Colonic mucosa (tissue), 4 donors: ENCODE results near the gene GTPBP4. TPM values are rescaled to one million over a fixed set of nuclear protein-coding genes. Genes with fewer than 3 reads are reported as not detected.

ENCODE experiments used
- DNase-seq: peaks from one replicate; pipeline ENCODE4 v3.0.0-alpha.2; 2020
- H3K27ac ChIP-seq: fragments of 200-600 bp; one replicate; pipeline ENCODE4 v1.8.0; 2021
- H3K27me3 ChIP-seq: fragments of 200-600 bp; one replicate; pipeline ENCODE4 v1.8.0; 2021
- H3K36me3 ChIP-seq: fragments of 200-600 bp; one replicate; pipeline ENCODE4 v1.8.0; 2021
- H3K4me1 ChIP-seq: fragments of 200-600 bp; one replicate; pipeline ENCODE4 v1.8.0; 2021; ENCODE audit warnings: mild to moderate bottlenecking
- H3K4me3 ChIP-seq: fragments of 200-600 bp; one replicate; pipeline ENCODE4 v1.8.0; 2021
- H3K9ac ChIP-seq, 2 donors: one replicate each; pipeline ENCODE4 v1.7.0; 2013; ENCODE audit warnings: control low read depth in 2 of 2, low read depth in 2 of 2, low read length in 2 of 2
- H3K9me3 ChIP-seq: fragments of 200-600 bp; one replicate; pipeline ENCODE4 v1.8.0; 2021
- intact Hi-C: fragments of 100-400 bp; cut with DNase I; formaldehyde crosslinking; loops from one replicate; pipeline ENCODE4 v1.14.1; 2022
- total RNA-seq, 2 donors: library from RNA; stranded (reverse); fragmentation: NEBNext Ultra II Directional in 1 of 2; extraction: Animal tissue kit (Norgen Biotek cat#: 25700) in 1 of 2; gene quantifications; one replicate each; pipeline ENCODE4 v1.2.1, GENCODE V29; 2021
- TF ChIP-seq, protein P1 (sequence below): fragments of 200-600 bp; IDR thresholded peaks from one replicate; pipeline ENCODE4 v1.8.0; 2022; ENCODE audit warnings: antibody characterized with exemption, mild to moderate bottlenecking
- donor health status: healthy.
- donor health status: DM: no; HTN: no; CAD: no.
- donor health status: DM: no; HTN: no; CAD: no.

GTPBP4 gene
- total RNA-seq, 2 donors from 2014 or later, result 22.4 to 43.6 TPM

GRCh38 chr10:1054684-1055083 is 66.5 kb downstream of the GTPBP4 start:
- Histone ChIP-seq H3K9ac (peak overlapping the region in 1 of 2 donors; percentile 10), H3K4me1 (peaks cover 17% of the 10 kb centered on the region), H3K36me3 (no peaks in the 10 kb centered on the region), H3K4me3 (no peak overlapping the region), H3K9me3 (no peaks in the 10 kb centered on the region), H3K27ac (no peak overlapping the region), H3K27me3 (no peaks in the 10 kb centered on the region)
- TF ChIP-seq, protein P1, sequence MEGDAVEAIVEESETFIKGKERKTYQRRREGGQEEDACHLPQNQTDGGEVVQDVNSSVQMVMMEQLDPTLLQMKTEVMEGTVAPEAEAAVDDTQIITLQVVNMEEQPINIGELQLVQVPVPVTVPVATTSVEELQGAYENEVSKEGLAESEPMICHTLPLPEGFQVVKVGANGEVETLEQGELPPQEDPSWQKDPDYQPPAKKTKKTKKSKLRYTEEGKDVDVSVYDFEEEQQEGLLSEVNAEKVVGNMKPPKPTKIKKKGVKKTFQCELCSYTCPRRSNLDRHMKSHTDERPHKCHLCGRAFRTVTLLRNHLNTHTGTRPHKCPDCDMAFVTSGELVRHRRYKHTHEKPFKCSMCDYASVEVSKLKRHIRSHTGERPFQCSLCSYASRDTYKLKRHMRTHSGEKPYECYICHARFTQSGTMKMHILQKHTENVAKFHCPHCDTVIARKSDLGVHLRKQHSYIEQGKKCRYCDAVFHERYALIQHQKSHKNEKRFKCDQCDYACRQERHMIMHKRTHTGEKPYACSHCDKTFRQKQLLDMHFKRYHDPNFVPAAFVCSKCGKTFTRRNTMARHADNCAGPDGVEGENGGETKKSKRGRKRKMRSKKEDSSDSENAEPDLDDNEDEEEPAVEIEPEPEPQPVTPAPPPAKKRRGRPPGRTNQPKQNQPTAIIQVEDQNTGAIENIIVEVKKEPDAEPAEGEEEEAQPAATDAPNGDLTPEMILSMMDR, result no peak
- no peak for DNase-seq
- intact Hi-C loops, result loop anchor here (10.0 kb wide), 1 partner anchor 120 kb away; the partner anchor contains the start of gene LARP4B

DNA sequence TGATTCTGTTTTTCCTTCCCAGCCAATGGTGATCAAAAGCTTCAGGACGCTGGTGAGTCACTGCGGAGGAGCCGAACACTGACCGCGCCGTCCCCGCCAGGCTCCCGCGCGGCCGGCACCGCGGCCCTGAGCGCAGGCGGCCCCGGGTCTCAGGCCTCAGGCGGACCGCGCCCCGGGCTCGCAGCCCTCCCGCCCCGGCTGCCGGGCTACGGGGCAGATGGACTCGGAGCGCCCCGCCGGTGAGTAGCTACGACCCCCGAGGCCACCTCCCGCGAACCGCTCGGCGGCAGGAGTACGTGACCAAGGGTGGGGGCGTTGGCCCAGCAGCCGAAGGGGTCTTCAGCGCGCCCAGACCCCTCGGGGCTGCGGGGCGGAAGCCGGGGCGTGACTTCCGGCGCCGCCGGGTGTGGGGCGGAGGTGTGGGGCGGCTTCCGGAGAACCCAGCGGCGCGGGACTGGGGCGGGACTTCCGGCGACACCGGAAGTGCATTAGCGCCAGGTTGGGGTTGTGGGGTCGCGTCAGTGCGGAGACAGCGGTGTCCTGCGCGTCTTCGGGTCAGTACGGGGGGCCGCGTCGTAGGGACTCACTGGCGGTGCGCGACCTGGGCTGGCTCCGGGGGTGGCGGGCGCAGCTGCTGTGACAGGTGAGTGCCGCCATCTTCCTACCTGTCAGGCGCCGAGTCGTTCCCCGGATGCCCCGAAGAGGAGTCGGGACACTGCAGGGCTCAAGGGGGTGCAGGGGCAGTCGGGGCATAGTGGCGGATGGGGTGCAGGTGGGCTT is 68.3 kb downstream of the GTPBP4 start, which contains the start of gene WDR37:
WDR37 (plus strand) TSS at position 60 of the 780 bp plus-strand sequence. CDS start 15,771 bp downstream, outside the sequence.
- intact Hi-C loops, result loop anchor here (10.0 kb wide), 1 partner anchor 122 kb away; the partner anchor contains the start of gene LARP4B
- H3K9me3 ChIP-seq, result no peaks in the 10 kb centered on the region
- H3K4me3 ChIP-seq, result peak within 1 kb of the TSS; percentile 95
- H3K27ac ChIP-seq, result peak within 1 kb of the TSS; percentile 99
- DNase-seq, result peak; percentile 92
- peaks cover 14% of the 10 kb centered on the region for H3K4me1 ChIP-seq
- no peaks in the 10 kb centered on the region for H3K27me3 ChIP-seq
- TF ChIP-seq, protein P1, result no peak
- H3K36me3 ChIP-seq, result no peaks in the 10 kb centered on the region
- H3K9ac ChIP-seq, result peak within 1 kb of the TSS; percentile 76 to 99

- Histone ChIP-seq H3K36me3 (no peaks in the 10 kb centered on the region), H3K9ac (peak overlapping the region; percentile 76 to 99), H3K4me3 (peak overlapping the region; percentile 95), H3K27ac (peak overlapping the region; percentile 99), H3K9me3 (no peaks in the 10 kb centered on the region), H3K27me3 (no peaks in the 10 kb centered on the region), H3K4me1 (peaks cover 14% of the 10 kb centered on the region)
- DNase-seq, result no peak
- TF ChIP-seq, protein P1, result no peak
- intact Hi-C loops, result loop anchor here (10.0 kb wide), 1 partner anchor 122 kb away; the partner anchor contains the start of gene LARP4B
These were observed 68.9 kb downstream of the GTPBP4 start for GRCh38 chr10:1057106-1057657.

GRCh38 chr10:1058017-1058416 is 69.8 kb downstream of the GTPBP4 start:
- H3K4me1 ChIP-seq, result peaks cover 14% of the 10 kb centered on the region
- no peak overlapping the region for H3K4me3 ChIP-seq
- no peaks in the 10 kb centered on the region for H3K27me3 ChIP-seq
- H3K27ac ChIP-seq, result no peak overlapping the region
- intact Hi-C loops, result loop anchor here (10.0 kb wide), 1 partner anchor 123 kb away; the partner anchor contains the start of gene LARP4B
- no peaks in the 10 kb centered on the region for H3K36me3 ChIP-seq
- no peaks in the 10 kb centered on the region for H3K9me3 ChIP-seq
- peak overlapping the region in 1 of 2 donors; percentile 76 for H3K9ac ChIP-seq
- DNase-seq, result no peak
- TF ChIP-seq, protein P1, result no peak

DNA sequence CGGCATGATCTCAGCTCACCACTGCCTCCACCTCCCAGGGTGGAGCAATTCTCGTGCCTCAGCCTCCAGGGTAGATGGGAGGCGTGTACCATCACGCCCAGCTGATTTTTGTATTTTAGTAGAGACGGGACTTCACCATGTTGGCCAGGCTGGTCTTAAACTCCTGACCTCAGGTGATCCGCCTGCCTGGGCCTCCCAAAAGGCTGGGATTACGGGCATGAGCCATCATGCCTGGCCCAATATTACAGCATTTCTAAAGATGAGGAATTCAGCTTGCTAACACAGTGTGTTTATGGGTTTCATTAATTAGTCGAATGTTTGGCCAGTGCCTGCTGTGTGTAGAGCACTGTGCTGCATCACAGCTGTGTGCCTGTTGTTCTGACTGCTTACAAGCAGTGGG is 71.7 kb downstream of the GTPBP4 start:
- H3K36me3 ChIP-seq, result no peaks in the 10 kb centered on the region
- TF ChIP-seq, protein P1, result no peak
- H3K4me3 ChIP-seq, result no peak overlapping the region
- peaks cover 12% of the 10 kb centered on the region for H3K4me1 ChIP-seq
- H3K9me3 ChIP-seq, result no peaks in the 10 kb centered on the region
- H3K27me3 ChIP-seq, result no peaks in the 10 kb centered on the region
- no peak for DNase-seq
- H3K9ac ChIP-seq, result no peak overlapping the region
- intact Hi-C loops, result loop anchor here (10.0 kb wide), 1 partner anchor 125 kb away; the partner anchor contains the start of gene LARP4B
- H3K27ac ChIP-seq, result no peak overlapping the region
